Dedifferentiated amniotic fluid mesenchymal stem cell (primary cell): ENCODE results near the gene TMEM51.

Experiments used
- DNase-seq: peaks from one replicate; pipeline ENCODE4 v3.0.0-alpha.2; 2016; ENCODE audit errors: extremely low spot score

Gene TMEM51

DNA sequence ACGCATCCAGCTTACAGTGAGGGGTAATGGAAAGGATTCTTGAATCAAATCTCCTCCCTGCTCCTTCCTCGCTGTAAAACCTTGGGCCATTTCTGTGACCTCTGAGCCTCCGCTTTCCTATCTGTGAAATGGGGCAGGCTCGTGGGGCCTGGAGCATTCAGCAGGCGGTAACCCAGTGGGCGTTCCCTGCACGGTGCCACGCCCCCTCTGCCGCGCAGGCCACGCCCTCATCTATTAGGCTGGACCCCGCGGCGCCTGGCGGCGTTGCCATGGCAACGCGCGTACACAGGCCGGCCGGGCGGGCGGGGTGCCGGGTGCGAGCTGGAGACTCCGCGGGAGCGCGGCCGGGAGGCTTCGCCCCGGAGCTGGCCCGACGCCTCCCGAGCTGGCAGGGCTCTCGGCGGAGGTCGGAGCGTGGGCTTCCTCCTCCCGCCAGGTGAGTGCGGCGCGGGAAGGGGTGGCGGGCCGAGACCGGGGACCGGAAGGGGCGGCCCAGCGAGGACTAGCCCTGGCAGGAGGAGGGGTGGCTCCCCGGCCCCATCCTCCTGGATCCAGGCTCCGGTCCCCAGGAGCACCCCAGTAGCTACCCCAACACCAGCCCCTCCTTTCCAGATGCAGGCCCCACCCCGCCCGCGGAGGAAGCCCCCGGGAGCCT is 93.5 kb downstream of the TMEM51 start, which contains the start of gene FHAD1:
FHAD1 (plus strand) TSS at position 264 of the 655 bp plus-strand sequence. CDS start 4,562 bp downstream, outside the sequence.
- no peak for DNase-seq

DNA sequence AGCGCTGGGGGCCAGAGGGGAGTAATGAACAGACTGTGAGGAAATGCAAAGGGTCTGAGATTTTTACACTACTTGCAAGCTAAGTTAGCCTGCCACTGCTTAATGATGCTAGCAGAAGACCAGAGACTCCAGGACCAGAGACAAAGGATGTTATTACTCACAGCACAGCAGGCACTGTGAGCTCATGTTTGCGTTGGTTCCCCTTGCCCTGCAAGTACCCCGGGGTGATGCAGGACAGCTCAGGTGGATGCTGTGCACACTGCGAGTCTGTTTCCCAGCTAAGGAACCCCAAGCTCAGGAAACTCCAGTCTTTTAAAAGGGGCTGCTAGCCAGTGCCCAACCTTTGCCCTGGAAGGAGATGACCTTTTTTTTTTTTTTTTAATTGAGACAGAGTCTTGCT is 94.7 kb downstream of the TMEM51 start:
- DNase-seq: no peak

DNA sequence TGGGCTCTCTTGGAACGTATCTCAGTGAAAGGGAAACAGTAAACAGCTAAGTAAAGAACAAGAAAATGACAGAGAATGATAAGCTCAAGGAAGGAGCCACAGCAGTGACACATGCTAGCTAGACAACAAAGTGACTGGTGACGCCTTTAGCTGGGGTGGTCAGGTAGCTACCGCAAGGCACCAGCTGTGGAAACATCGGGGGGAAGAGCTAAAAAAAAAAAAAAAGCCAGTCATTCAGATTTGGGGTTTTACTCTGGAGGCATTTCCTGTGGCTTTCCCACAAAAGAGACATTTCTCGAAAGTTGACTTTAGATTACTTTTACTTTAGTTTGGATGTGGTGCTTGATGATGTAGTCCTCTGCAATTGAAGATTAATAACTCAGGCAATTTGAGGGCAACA is 95.5 kb downstream of the TMEM51 start:
- no peak for DNase-seq

DNA sequence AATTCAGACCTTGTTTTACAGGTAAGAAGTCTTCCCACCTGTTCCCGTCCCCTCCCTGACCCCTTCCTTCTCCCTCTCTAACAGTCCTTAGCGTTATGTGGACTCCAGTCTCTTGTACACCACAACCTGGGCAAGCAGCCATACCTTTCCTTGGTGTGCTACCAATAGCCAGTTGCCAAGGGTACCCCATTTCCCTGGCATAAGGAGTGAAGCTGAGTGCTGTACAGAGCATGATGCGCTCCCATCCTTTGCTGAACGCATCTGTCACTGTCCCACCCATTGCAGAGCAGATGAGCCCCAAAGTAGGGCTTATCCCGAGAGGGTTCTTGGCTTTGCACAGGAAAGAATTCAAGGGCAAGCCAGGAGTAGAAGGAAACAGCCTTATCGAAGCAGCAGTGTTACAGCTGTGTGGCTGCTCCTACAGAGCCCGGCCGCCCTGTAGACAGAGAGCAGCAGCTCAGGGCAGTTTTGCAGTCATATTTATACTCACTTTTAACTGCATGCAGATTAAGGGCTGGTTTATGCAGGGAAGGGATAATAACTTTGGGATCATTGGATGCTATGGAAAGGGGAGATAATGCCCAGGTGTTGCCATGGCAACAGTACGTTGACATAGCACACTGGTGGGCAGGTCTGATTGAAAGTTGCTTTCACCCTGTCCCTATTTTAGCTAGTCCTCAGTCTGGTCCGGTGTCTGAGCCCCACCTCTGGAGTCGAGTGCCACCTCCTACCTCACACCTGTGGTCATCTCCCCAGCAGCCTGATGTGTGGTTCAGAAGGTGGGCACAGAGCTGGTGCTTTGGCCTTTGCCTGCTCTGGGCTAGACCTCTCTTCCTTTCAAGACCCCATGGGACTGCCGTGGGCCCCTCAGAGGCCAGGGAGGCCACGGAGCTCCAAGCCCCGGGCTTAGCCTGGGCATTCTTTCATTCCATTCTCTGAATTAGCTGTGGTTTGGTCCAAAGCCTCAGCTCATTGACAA is 98.6 kb downstream of the TMEM51 start:
- no peak for DNase-seq

DNA sequence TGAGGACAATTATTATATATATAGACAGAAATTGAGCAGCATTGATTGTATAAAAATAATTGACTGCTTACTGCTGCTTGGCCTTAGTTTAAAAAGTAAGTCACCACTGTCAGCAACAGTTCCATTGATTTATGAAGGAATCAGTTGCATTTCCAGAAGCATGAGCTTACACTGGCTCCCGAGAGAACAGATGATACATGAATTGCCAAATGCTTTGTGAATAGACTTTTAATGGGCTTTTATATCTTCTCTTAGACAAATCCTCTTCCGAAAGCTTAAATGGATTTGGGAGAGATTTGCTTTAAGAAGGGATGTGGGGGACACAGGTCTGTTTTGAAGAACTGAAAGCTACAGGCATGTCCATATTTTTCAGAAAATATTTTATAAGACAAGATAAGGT is 101.0 kb downstream of the TMEM51 start:
- DNase-seq: no peak

DNA sequence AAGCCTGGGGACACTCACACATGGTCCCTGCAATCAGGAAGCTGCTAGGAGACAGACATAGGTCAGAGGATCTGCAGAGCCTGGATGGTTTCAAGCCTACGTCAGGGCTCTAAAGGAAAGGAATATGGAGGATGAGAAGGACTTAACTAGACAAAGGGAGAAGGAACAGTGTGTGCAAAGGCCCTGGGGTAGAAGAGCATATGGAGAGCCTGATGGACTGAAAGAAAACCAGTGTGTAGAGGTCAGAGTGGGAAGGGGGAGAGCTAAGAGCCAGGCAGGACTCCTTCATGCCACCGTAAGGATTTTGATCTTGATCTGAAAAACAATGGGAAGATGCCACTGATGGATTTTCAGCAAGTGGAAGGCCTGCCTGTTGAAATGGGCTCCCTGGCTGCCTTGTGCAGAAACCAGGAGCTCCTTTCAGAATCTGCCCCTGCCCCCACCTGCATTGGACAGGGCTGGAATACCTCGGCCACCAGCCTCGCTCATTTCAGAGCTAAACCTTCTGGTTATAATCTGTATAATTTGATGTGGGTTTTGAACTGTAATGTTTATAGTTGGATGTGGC is 102.1 kb downstream of the TMEM51 start:
- DNase-seq: no peak

DNA sequence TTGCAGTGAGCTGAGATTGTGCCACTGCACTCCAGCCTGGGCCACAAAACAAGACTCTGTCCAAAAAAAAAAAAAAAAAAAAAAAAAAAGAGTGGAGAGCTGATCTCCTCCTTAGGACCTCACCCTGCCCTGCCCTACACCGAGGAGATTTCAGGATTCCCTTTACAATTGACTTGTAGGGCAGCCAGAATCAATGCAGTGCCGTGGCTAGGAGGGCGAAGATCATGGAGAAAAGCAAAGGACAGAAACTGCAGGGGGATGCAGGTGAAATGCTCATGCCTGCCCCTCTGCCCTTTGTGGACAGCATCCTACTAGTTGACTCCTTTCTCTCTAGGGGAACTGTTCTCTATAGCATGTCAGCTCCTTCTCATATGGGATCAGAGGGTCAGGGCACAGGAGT is 103.0 kb downstream of the TMEM51 start:
- no peak for DNase-seq

DNA sequence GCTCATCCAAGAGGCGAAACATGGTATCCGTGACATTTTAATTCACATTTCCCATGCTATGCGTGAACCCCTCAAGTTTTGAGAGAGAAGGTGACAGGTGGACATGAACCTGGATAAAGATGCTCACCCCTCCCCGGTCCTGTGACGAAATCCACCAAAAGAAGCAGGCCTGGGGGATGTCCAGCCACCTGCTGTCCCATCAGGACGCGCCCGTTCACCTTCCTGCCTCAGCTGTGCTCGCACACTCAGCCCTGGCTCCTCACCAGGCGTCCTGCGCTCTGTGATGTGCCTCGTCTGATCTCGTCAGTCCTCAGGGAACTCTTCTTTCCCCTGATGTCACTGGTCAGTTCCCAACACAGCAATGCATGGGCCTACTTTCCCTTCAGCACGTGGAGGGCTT is 103.8 kb downstream of the TMEM51 start:
- no peak for DNase-seq

DNA sequence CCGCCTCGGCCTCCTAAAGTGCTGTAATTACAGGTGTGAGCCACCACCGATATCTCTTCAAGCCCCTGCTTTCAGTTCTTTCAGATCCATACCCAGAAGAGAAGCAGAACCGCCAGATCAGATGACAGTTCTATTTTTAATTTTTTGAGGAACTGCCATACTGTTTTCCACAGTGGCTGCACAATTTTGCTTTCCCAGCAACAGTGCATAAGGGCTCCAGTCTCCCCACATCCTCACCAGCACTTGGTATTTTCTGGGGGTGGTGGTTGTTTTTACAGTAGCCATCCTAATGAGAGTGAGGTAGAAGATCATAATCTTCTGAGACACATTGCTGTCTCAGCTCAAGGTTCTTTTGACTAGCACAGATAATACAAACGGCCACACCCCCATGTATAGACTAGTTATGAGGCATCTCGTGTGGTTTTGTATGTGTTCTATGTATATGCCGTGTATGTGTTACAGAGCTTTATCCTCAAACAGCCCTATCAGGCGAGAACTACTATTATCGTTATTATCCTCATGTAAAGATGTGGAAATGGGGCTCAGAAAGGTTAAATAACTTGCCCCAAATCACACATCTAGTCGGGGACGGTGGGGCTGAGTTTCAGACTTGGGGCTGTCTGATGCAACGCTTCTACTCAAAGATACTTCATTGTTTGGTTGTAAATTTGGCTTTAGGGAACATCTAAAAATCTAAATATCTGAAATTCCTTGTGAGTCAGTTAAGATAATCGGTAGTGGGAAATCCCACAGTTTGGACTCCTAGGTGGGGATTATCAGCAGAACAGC is 105.5 kb downstream of the TMEM51 start:
- DNase-seq: no peak

DNA sequence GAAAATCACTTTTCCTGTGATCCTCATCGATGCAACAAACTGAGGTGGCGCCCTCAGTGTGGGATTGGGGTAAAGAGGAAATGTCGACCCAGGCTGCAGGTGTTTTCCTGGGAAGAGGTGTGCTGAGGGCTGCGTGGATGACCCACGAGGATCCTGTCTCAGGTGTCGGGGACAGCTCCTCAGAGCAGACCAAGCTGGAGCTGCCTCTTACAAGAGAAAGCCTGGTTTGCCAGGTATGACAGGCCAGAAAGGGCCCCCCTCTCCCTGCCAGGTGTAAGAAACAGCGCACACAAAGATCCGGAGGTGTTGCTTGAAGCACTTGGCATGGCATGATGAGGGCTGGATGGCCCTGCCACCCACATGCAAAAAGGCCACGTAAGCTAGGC is 106.1 kb downstream of the TMEM51 start:
- DNase-seq: no peak

DNA sequence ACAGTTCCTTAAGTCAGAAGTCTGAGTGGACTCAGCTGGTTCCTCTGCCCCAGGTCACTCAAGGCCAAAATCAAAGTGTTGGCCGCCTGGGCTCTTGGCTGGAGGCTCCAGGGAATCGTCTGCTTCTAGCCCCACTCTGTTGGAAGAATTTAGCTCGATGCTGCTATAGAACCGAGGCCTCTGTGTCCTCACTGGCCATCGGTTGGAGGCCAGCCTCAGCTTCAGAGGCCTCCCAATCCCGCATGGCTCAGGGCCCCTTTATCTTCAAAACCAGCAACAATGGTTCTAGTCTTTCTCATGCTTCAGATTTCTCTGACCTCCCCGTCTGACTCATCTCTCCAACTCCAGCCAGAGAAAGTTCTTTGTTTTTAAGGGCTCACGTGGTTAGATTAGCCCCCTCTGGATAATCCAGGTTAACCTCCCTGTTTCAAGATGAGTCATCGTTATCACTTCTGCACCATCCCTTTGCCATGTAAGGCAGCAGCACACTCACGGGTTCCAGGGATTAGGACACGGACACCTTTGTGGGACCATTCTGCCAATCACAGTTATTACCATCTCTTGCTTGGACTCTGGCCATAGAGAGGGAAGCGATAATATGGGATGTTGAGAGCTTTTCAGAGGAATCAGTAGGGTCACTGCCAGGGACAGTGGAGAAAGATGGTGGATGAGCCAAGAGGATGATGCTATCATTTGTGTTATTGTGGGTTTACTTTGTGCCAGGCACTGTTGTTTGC is 107.0 kb downstream of the TMEM51 start:
- DNase-seq: no peak

DNA sequence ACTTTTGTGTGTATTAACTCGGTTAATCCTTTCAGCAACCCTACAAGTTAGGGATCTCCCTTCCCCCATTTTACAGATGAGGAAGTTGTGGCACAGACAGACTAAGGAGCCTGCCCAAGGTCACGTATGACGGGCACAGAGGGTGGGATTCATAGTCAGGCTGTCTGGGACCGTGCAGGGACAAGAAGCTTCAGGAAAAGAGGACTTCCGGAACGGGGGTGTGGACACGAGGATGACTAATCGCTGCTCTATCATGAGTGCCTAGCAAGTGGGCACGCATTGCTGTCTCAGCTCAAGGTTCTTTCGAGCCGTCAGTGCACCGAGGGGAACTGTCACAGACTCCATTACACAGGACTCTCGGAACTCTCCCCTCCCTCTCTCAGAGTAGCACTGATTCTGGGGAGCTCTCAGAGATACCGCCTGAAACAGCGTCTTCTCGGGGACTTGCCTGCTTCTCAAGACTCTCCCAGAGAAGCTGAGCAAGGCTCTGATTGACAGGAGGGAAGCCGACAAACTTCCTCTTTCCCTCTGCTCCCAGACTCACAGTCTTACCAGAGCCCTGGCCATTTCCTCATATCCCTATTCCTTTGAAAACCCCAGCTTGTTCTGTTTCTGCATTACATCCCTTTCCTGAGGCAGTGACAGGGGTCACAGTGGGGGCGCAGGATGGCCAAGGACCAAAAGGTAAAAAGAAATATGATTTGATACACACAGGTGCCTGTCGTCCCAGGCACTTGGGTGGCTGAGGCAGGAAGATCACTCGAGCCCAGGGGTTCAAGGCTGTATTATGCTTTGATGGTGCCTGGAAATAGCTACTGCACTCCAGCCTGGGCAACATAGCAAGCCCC is 107.8 kb downstream of the TMEM51 start:
- no peak for DNase-seq

DNA sequence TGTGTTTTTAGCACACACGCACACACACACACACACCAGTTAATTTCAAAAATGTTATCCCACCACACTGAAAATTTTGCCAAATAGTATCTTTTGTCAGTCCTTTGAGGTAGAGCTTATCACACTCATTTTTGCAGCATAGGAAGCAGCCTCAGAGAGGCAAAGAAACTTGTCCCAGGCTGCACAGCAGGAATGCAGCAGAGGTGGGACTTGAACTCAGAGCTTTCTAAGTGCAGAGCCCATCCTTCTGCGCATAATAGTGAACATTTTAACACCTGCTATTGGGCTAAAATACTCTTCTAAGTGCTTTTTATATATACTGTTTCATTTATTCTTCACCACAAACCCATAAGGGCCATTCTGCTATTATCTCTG is 108.4 kb downstream of the TMEM51 start:
- no peak for DNase-seq

DNA sequence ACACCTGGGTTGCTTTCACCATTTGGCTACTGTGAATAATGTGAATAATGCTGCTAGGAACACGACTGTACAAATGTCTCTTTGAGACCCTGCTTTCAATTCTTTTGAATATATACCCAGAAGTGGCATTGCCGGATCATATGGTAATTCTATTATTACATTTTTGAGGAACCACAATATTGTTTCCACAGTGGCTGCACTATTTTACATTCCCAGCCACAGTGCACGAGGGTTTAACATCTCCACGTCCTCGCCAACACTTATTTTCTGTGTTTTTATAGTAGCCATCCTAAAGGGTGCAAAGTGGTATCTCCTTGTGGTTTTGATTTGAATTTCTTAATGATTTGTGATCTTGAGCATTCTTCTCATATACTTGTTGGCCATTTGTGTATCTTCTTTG is 109.2 kb downstream of the TMEM51 start:
- DNase-seq: no peak

DNA sequence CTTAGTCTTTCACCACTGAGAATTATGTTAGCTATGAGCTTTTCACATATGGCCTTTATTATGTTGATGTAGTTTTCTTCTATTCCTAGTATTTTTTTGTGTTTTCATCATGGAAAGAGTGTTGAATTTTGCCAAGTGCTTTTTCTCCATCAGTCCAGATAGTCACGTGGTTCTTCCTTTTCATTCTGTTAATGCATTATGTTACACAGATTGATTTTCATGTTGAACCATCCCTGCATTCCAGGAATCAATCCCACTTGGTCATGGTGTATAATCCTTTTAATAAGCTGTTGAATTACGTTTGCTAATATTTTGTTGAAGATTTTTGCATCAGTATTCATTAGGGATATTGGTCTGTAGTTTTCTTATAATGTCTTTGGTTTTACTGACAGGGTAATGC is 111.2 kb downstream of the TMEM51 start:
- DNase-seq: no peak
